HG03378 (cell line): ENCODE data around the gene NBPF1.
"Not testable (repeated sequence)": the region's sequence is repeated elsewhere in the genome, so short reads cannot be mapped to it uniquely, and the experiment has no call there.

ENCODE experiments used
- ATAC-seq: cut with Tn5 transposase; IDR thresholded peaks from one replicate; pipeline ENCODE4 v1.9.1; 2021; ENCODE audit warnings: mild to moderate bottlenecking, moderate library complexity; ENCODE audit not compliant: unreplicated experiment

NBPF1 gene

GRCh38 chr1:16519255-16519951 is 94.0 kb downstream of the NBPF1 start:
- not testable (repeated sequence) for ATAC-seq

GRCh38 chr1:16518913-16519254 is 94.5 kb downstream of the NBPF1 start:
- ATAC-seq, result not testable (repeated sequence)

- not testable (repeated sequence) for ATAC-seq
Measured at GRCh38 chr1:16516694-16517410, 96.5 kb downstream of the NBPF1 start.

- ATAC-seq, result not testable (repeated sequence)
Measured at GRCh38 chr1:16514107-16515055, 99.0 kb downstream of the NBPF1 start, which contains the start of gene RNU1-1. RNU1-1 (minus strand) TSS chr1:16514285.

- ATAC-seq, result peak; percentile 84
Measured at GRCh38 chr1:16513412-16514106, 99.8 kb downstream of the NBPF1 start.

- not testable (repeated sequence) for ATAC-seq
Measured at GRCh38 chr1:16512624-16513411, 100.5 kb downstream of the NBPF1 start.
